ENCODE measurements around the gene HECTD2.
"Not testable (repeated sequence)": the region's sequence is repeated elsewhere in the genome, so short reads cannot be mapped to it uniquely, and the experiment has no call there.

The HECTD2 gene, protein sequence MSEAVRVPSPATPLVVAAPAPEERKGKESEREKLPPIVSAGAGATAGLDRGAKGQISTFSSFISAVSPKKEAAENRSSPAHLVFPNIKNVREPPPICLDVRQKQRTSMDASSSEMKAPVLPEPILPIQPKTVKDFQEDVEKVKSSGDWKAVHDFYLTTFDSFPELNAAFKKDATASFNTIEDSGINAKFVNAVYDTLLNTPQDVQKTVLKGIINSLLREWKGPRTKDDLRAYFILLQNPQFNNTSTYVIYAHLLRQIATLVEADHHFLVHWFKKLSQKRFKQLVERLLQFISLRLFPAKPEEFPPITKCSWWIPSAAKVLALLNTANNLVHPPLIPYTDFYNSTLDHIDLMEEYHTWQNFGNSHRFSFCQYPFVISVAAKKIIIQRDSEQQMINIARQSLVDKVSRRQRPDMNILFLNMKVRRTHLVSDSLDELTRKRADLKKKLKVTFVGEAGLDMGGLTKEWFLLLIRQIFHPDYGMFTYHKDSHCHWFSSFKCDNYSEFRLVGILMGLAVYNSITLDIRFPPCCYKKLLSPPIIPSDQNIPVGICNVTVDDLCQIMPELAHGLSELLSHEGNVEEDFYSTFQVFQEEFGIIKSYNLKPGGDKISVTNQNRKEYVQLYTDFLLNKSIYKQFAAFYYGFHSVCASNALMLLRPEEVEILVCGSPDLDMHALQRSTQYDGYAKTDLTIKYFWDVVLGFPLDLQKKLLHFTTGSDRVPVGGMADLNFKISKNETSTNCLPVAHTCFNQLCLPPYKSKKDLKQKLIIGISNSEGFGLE
- 1.1 to 7.6 (median 3.3) reads per million in 4 donors for total RNA-seq

- peak; percentile 68 to 81 (median 69) for DNase-seq
Measured at GRCh38 chr10:91409869-91410637, at the start of gene HECTD2. TSS of gene HECTD2 (plus strand) at chr10:91410344. CDS start at chr10:91410439, 95 bp downstream.

GRCh38 chr10:91360461-91360860, 49.7 kb upstream of the HECTD2 start:
- no peak for DNase-seq

GRCh38 chr10:91365519-91365918, 44.6 kb upstream of the HECTD2 start:
- not testable (repeated sequence) for DNase-seq

- no peak for DNase-seq
Measured at GRCh38 chr10:91366704-91367103, 43.4 kb upstream of the HECTD2 start.

- no peak for DNase-seq
Measured at GRCh38 chr10:91367127-91367531, 43.0 kb upstream of the HECTD2 start.

DNA sequence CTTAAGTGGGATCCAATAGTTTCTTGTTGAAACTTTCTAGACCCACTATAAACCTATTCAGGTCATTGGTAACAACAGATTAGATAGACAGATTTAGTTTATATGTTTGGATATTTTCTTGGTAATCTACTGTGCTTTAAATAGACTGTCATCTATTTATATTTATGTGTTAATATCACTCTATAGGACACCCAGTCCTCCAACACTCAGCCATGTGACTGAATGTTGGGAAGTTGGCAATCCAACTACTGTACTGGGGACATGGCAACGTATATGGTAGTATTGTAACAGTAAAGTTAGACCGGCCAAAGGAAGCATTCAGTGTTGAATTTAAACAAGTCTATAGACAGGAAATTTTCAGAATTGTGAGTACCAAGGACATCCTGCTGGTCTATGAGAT, 42.6 kb upstream of the HECTD2 start:
- DNase-seq: no peak

DNA sequence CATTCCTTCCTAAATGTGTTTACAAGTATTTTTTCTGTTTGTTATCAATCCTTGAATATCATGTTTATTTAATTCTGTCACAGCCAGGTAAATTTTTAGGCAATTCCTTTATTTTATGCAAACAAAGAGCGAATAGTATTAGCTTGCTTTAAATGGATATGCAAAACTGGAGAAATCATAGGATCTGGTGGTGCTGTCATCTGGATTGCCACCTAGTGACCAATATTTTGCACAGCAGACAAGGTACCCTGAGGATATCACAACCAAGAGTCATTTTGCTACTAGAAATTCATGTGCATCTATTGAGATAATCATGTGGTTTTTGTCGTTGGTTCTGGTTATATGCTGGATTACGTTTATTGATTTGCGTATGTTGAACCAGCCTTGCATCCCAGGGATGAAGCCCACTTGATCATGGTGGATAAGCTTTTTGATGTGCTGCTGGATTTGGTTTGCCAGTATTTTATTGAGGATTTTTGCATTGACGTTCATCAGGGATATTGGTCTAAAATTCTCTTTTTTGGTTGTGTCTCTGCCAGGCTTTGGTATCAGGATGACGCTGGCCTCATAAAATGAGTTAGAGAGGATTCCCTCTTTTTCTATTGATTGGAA, 40.1 kb upstream of the HECTD2 start:
- DNase-seq: not testable (repeated sequence)

DNA sequence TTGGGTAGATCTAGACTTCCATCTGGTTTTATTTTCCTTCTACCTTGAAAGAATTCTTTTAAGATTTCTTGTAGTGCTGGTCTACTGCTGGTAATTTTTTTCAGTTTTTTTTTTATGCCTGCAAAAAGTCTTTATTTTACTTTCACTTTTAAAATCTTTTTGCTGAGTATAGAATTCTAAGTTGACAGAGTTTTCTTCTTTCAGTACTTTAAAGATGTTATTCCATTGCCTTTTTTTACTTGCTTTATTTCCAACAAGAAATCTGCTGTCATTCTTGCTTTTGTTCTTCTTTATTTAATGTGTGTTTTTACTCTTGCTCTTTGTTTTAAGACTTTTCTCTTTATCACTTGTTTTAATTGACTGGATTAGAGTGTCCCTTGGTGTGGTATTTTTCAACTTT, 36.1 kb upstream of the HECTD2 start:
- no peak for DNase-seq

GRCh38 chr10:91378061-91378460, 32.1 kb upstream of the HECTD2 start:
- DNase-seq: peak in 1 of 5 donors; percentile 16

DNA sequence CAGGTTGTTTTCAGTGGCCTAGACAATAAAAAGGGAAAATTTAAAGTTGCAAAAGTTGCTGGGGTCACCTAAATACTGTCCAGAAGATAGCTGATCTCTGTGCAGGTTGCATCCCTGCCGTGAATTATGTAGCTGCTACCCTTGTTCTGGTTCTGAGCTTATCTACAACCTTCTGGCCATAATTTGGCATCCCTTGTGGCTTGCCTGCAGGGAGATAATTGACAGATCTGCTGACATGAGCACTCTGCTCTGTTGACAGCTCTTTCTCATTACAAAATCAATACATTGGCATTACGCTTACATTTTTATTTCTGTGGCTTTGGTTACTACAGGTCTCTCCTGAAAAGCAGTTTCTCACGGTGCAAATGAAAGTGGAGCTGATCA, 29.3 kb upstream of the HECTD2 start:
- no peak for DNase-seq

DNA sequence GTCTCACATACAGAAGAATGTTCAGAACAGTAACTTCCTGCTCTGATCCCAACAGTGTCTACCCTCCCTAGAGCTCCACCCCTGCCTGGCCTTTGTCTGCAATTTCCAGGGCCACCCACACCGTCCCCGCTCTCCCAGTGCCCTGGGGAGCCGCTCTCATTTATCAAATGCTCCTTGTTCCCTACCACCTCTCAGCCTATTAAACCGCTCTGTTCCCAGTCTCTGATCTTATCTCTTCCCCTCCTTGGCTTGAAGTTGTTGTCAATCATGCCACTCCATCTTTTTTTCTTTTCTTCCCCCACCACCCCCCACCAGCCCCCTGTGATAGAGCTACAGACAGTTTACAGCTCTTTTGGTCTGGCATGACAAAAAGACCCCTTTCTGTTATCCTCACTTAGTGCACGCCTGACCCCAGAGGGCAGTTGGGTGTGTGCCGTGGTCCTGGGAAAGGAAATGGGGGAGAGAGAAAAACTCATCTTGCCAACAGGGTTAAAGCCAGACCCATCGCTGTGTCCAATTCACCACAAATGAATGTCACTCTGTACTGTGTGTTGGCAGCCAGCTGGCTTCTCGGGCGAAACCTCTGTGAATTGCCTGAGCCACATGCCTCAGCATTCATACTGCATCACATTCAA, 28.8 kb upstream of the HECTD2 start:
- DNase-seq: no peak

GRCh38 chr10:91385306-91386085, 24.6 kb upstream of the HECTD2 start:
- DNase-seq: no peak

- DNase-seq: peak in 2 of 5 donors; percentile 21 to 68
Measured at GRCh38 chr10:91389636-91390512, 20.3 kb upstream of the HECTD2 start.

DNA sequence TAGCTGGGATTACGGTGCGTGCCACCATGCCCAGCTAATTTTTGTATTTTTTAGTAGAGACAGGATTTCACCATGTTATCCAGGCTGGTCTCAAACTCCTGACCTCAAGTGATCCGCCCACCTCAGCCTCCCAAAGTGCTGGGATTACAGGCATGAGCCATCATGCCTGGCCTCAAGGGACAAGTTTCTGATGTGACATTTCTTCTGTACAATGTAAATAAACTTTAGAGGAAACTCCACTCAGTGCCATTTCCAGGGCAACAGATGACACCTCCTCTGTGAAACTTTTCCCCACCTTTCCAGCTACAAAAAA, 19.7 kb upstream of the HECTD2 start:
- not testable (repeated sequence) for DNase-seq

DNA sequence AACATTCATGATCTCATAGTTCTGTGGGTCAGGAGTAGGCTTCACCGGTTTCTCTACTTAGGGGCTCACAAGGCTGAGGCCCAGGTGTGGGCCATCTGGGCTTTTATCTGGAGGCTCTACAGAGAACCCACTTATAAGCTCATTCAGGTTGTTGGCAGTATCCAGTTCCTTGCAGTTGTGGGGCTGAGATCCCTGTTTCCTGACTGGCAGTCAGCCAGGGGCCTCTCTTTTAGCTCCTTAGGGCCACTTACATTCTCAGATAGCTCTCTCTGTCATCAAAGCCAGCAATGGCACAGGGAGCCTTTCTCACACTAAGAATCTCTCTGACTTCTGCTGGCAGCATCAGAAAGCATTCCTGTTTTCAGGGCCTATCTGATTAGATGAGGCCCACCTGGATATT, 18.2 kb upstream of the HECTD2 start:
- DNase-seq: no peak

- no peak for DNase-seq
Measured at GRCh38 chr10:91406322-91406721, 3.8 kb upstream of the HECTD2 start.

- DNase-seq: peak in 4 of 5 donors; percentile 5 to 55 (median 17)
Measured at GRCh38 chr10:91409069-91409868, 875 bp upstream of the HECTD2 start.

DNA sequence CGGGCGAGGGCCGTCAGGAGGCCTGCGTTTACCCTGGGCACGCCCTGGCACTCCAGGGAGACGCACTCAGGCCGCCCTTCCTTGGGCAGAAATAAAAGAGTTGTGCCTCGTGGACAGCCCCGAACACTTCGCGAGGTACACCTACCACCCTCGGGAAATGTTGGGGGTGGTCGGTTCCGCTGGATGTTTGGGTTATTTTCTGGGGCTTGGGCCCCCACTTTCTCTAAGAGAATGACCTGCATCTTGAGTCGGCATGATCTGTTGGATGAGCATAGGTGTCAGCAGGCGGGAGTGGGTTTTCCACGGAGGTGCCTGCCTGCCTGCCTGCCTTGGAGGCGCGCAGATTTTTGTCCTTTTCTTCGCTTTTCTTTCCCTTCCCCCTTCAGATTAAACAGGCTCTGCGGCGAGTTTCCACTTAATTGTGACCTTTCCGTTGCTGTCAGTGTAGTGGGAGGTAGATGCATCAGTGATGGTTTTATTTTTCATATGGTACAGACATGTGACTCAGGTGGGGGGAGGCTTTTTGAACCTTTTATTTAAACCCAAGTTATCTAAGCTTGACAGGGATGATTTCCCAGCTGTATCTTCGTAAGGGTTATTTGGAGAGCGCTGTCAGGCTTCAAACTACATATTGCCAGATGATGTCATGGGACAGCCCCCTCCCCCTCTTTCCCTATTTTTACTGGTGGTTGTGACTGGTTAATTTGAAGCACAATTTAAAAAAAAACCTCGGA, 661 bp downstream of the HECTD2 start:
- peak in 3 of 5 donors; percentile 3 to 23 (median 7) for DNase-seq

- no peak for DNase-seq
Measured at GRCh38 chr10:91411621-91412020, 1.5 kb downstream of the HECTD2 start.
